NCI-H1092 (cell line): ENCODE measurements around the gene KRTAP13-4.

Source experiments
- DNase-seq: peaks from one replicate; lab custom pipeline; 2025; lab: John Stamatoyannopoulos, UW

Gene KRTAP13-4

DNA sequence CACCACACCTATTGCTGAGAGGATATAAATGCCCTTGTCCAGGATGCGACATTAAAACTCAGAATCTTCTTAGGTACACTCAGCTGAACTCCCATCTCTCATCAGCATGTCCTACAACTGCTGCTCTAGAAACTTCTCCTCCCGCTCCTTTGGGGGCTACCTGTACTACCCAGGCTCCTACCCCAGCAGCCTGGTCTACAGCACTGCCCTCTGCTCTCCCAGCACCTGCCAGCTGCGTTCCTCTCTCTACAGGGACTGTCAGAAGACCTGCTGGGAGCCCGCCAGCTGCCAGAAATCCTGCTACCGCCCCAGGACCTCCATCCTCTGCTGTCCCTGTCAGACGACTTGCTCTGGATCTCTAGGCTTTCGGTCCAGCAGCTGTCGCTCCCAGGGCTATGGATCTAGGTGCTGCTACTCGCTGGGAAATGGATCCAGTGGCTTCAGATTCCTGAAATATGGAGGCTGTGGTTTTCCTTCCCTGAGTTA is at the start of gene KRTAP13-4:
KRTAP13-4 (plus strand) TSS at position 51 of the 486 bp plus-strand sequence; CDS start at position 107, 56 bp downstream.
- DNase-seq: no peak

DNA sequence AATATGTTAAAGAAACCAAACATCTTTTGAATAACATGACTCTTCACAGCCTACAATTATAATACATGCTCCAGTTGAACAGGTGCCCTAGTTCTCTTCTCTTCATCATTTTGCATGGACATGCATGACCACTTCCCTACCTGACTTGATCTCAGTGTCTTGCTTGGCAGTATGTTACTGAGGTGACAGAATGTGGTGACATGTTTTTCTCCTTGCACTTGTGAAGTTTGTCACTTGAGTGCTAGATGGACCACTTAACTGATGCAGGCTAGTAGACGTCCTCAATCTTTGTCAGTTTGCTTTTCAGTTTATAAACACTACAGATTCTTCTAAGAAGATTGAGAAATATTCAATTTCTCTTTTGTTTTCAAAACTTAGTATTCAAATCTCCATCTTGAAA is 47.8 kb upstream of the KRTAP13-4 start:
- DNase-seq: no peak

DNA sequence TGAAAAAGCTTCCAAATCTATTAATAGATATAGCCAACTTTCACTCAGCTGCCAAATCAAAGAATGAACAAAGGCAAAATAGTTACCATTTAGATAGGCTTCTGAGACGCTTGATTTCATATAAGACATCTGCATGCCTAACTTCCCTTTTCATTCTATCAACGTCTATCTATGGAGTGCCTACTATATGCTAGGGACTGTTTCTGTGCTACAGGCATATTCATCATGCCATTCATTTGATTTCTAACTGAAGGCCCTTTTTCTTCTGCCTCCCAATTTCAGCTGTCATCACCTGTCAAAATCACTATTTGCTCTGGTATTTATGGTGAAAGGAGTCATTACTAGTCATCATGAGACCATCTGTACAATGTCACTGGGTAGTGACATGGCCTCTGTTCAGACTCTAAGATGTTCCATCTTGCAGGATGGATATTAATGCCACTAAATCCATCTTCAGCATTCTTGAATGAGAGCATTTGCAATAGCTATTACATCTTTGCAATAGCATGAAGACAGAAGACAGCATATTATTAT is 38.5 kb upstream of the KRTAP13-4 start:
- no peak for DNase-seq

GRCh38 chr21:30395731-30396130 is 34.3 kb upstream of the KRTAP13-4 start, which contains the start of gene KRTAP13-1:
Gene KRTAP13-1 (plus strand): TSS chr21:30396031. CDS start chr21:30396087, 56 bp downstream.
- no peak for DNase-seq

- peak; percentile 81 for DNase-seq
These were observed 21.1 kb upstream of the KRTAP13-4 start for GRCh38 chr21:30408782-30409494.

DNA sequence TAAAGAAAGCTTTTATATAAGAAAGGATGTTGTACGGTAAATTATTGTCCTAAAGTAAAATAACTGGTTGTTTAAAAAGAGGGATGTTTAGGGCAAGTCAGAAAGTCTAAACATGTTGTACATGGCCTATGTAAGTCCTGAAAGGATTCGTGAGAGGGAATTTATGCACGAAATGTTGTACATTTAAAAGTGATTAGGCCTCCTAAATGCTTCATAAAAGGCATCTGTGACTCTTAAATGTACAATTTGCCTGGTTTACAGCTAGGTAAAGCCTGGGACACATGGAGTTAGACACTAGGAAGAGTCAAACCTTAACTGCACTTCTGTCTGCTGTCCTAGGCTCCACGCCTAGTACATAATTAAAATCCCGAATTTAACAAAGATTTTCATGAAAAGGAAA is 14.0 kb upstream of the KRTAP13-4 start:
- DNase-seq: no peak

DNA sequence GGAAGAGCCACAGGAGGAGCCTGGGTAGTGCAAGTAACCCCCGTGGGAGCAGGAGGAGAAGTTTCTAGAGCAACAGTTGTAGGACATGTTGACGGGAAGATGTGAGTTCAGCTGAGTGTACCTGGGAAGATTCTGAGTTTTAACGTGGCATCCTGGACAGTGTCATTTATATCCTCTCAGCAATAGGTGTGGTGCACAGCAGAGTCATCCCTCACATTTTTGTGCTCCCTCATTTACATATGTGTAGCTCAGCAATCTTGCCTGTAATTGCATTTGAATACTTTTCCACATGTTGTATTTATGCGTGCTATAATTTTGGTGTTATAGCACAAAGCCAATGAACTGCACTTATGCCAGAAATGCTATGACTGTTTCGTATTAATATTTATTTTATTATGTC is 4.2 kb upstream of the KRTAP13-4 start, which contains the start of gene KRTAP13-3:
KRTAP13-3 (minus strand) TSS at position 101 of the 400 bp plus-strand sequence; CDS start at position 87, 14 bp downstream.
- no peak for DNase-seq

DNA sequence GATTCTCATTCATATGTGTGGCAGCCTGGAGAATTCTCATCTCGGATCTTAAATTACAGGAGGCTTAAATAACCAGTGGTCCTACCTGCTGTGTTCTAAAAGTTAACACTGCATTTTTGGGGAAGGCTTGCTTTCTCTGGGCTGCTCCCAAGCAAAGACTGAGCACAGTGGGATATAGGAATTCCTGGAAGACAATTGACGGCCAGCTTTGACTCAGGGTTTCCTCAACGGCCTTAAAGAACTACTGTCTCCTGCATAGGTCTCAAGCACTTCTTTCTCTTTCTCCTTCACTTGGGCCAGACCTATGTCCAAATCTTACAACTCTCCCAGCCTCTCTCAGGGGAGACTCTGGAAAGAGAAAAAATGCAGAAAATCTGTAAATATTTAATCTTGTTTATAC is 3.3 kb upstream of the KRTAP13-4 start:
- no peak for DNase-seq

- peak; percentile 21 for DNase-seq
These were observed 4.1 kb downstream of the KRTAP13-4 start for GRCh38 chr21:30434033-30434631.

DNA sequence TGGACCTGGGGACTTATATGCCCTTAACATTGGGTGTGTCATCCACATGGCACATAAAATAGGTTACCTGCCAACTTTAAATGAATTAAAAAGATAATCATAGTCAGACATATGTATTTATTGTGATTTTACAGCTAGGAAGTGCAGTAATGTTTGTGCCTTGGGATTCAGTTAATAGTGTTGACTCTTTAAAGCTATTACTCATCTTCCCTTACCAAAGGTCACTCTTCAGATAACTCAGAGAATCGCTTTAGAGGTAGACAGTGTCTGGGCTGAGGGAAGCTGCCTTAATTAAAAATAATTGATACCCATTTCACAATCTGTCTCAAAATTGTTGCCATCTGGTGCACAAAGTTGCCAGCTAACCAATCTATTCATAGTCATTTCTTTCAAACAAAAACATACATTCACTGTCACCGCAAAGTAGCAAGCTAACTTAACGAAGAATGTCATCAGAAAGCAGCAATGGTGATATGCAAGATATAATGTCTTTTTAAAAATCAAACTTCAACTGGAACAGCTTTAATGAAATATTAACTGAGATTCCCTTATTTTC is 7.1 kb downstream of the KRTAP13-4 start:
- no peak for DNase-seq

GRCh38 chr21:30439975-30440374 is 10.0 kb downstream of the KRTAP13-4 start, which contains the start of gene KRTAP15-1:
Gene KRTAP15-1 (plus strand): TSS chr21:30440275. CDS start chr21:30440328, 53 bp downstream.
- no peak for DNase-seq

GRCh38 chr21:30443226-30443625 is 13.2 kb downstream of the KRTAP13-4 start:
- DNase-seq: no peak

DNA sequence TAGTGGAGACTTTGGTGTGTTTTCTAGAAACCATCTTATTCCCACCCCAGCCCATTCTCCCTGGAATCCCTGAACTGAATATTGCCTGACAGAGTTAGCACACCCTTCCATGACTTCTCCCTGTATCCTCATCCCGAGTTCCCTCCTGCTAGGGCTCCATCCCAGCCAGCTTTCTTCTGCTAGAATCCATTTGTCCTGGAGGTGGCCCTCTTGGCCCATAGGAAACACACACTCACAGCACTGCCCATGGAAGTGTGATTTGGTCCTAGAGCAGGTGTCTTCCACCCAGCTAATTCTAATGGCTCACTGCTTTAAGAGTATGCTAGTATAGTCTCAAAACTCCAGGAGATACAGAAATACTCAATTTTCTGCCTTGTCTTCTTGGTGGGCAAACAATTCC is 14.2 kb downstream of the KRTAP13-4 start:
- DNase-seq: no peak

- DNase-seq: no peak
These were observed 17.0 kb downstream of the KRTAP13-4 start for GRCh38 chr21:30447056-30447455.

- no peak for DNase-seq
These were observed 18.5 kb downstream of the KRTAP13-4 start for GRCh38 chr21:30448514-30448913.

- DNase-seq: no peak
These were observed 33.7 kb downstream of the KRTAP13-4 start for GRCh38 chr21:30463713-30464112.

DNA sequence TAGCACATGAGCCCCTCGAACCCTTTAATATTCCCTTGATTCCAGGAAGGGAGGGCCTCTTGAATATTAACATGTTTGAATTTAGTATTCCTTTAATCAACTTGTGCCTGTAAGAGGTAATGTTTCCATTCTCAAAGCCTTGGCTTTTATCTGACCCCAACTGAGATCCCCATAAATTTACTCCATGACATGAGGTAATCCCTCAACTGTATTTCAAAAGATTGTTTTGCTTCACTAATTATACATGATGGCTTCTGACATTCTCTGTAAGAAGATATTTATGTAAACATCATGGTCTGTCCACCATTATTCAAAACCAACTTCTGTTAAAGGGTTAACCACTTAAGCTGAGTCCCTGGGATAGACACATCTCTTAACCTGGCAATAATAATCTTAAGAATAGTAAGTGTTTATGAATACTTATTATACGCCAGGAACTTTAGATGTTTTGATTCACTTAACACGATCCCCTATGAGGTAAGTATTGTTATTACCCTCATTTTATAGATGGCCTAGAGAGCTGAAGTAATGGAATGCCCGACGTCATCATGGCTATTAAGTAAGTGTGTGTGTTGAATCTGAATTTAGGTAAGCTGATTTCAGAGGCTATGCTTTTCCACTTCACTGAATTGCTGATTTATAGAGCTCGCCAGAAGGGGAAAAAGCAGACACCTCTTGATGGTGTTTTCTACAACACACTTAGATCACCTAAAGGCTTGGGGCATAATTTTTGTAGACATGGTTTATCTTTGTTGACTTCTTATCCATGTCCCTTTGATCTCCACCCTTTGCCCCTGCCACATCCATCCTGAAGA is 39.1 kb downstream of the KRTAP13-4 start:
- DNase-seq: no peak

GRCh38 chr21:30478004-30478403 is 48.0 kb downstream of the KRTAP13-4 start:
- DNase-seq: no peak

DNA sequence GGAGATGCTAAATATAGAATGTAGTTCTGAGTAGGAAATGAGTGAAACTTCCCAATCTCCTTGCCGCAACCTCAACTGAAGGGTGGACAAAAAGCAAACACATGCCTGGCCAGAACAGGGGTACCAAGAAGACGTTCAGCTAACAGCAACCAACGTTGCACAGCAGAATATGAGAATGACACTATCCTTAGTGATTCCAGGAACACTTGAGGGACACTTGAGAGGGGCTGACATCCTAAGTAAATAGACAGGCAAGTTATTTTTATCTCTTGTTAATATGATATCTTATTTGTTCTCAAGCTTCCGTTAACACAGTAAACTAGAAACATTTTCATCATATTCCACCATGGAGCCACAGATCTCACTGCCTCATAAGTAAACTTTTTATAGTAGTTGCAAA is 49.2 kb downstream of the KRTAP13-4 start:
- DNase-seq: no peak

- no peak for DNase-seq
These were observed 50.1 kb downstream of the KRTAP13-4 start, which contains the start of gene KRTAP19-1 for GRCh38 chr21:30480145-30480544. Gene KRTAP19-1 (minus strand): TSS chr21:30480367. CDS start chr21:30480317, 50 bp downstream.
